HCT116 (cell line): Measurements from ENCODE around the gene HMCN1. TPM values are rescaled to one million over a fixed set of nuclear protein-coding genes. Genes with fewer than 3 reads are reported as not detected.
"Not testable (repeated sequence)": the region's sequence is repeated elsewhere in the genome, so short reads cannot be mapped to it uniquely, and the experiment has no call there.

Source experiments
- ATAC-seq: fragments of 200-7000 bp; cut with Tn5 transposase; 2 replicates; pipeline ENCODE4 v1.9.1; 2020; ENCODE audit warnings: mild to moderate bottlenecking, moderate library complexity
- BruUV-seq: library from RNA; stranded (reverse); fragments of 400-500 nt; replicated peaks from 2 replicates; lab custom pipeline; 2021; lab: Mats Ljungman, UMichigan
- CTCF ChIA-PET: fragments of 300-600 bp; sonication (Branson Sonifier 250); formaldehyde crosslinking; loops from one replicate; lab custom pipeline; 2021; ENCODE audit warnings: antibody characterized with exemption; lab: Charles Lee
- POLR2A ChIA-PET: fragments of 300-600, 350-600 bp; sonication (Branson Sonifier 250); formaldehyde crosslinking; loops from one replicate; lab custom pipeline; 2021; ENCODE audit warnings: antibody characterized with exemption; lab: Charles Lee
- RAD21 ChIA-PET, 2 experiments: fragments of 300-600 bp; sonication (Branson Sonifier 250); formaldehyde crosslinking; loops; one replicate each; lab custom pipeline; 2023; ENCODE audit warnings: low total read pairs in 2 of 2; ENCODE audit not compliant: uncharacterized antibody in 2 of 2, unreplicated experiment in 2 of 2, low non-redundant PET in 1 of 2; lab: Charles Lee
- DNase-seq: peaks from one replicate; pipeline ENCODE4 v3.0.0-alpha.2; 2010; ENCODE audit warnings: low read depth, low spot score
- H2AFZ ChIP-seq: fragments of 200-600 bp; shearing (Covaris generic), sonication (generic); 2 replicates; pipeline ENCODE4 v1.6.1; 2017; ENCODE audit warnings: low read depth, mixed run types, mixed read lengths, antibody characterized with exemption, low read length; ENCODE audit not compliant: poor library complexity, severe bottlenecking
- H3K27ac ChIP-seq: 2 replicates; pipeline ENCODE4 v1.5.1; 2012; ENCODE audit warnings: low read depth, low read length
- H3K27me3 ChIP-seq: fragments of 200-600 bp; sonication (generic); 2 replicates; pipeline ENCODE4 v1.6.1; 2016; ENCODE audit warnings: mixed run types, low read length, mixed read lengths; ENCODE audit not compliant: insufficient read depth
- H3K36me3 ChIP-seq, 2 experiments: fragments of 200-500 bp in 1 of 2; fragments of 200-600 bp in 1 of 2; sonication (Bioruptor generic) in 1 of 2; sonication (generic) in 1 of 2; 2 replicates each; pipeline versions ENCODE4 v1.5.1 to v1.6.1; 2014 to 2016; ENCODE audit warnings: low read length in 2 of 2, inconsistent platforms in 1 of 2, mixed read lengths in 1 of 2, mixed run types in 1 of 2; ENCODE audit not compliant: insufficient read depth in 2 of 2, control insufficient read depth in 1 of 2
- H3K4me1 ChIP-seq, 2 experiments: fragments of 200-600 bp in 1 of 2; sonication (generic) in 1 of 2; 2 replicates each; pipeline versions ENCODE4 v1.5.1 to v1.6.1; 2012 to 2017; ENCODE audit warnings: low read length in 2 of 2, inconsistent platforms in 1 of 2, mild to moderate bottlenecking in 1 of 2, mixed read lengths in 1 of 2, mixed run types in 1 of 2, moderate library complexity in 1 of 2; ENCODE audit not compliant: insufficient read depth in 2 of 2, control insufficient read depth in 1 of 2
- H3K4me2 ChIP-seq: fragments of 200-600 bp; sonication (generic); 2 replicates; pipeline ENCODE4 v1.6.1; 2017; ENCODE audit warnings: mixed run types, low read length, mixed read lengths
- H3K4me3 ChIP-seq, 2 experiments: fragments of 200-600 bp in 1 of 2; sonication (generic) in 1 of 2; replicated peaks in 1 of 2; 2 replicates each; pipeline ENCODE4 v1.5.1; 2011 to 2016; ENCODE audit warnings: low read length in 2 of 2, control low read depth in 1 of 2, low read depth in 1 of 2, mild to moderate bottlenecking in 1 of 2, mixed read lengths in 1 of 2, mixed run types in 1 of 2
- H3K79me2 ChIP-seq: fragments of 200-600 bp; sonication (generic); 2 replicates; pipeline ENCODE4 v1.6.1; 2017; ENCODE audit warnings: mild to moderate bottlenecking, mixed run types, low read length, moderate library complexity, mixed read lengths; ENCODE audit not compliant: insufficient read depth
- H3K9ac ChIP-seq: fragments of 200-600 bp; sonication (generic); 2 replicates; pipeline ENCODE4 v1.6.1; 2016; ENCODE audit warnings: low read length, mixed read lengths
- H3K9me2 ChIP-seq: fragments of 200-600 bp; sonication (generic), shearing (Covaris generic); 2 replicates; pipeline ENCODE4 v1.6.1; 2017; ENCODE audit warnings: mixed run types, mild to moderate bottlenecking, moderate library complexity; ENCODE audit not compliant: insufficient read depth
- H3K9me3 ChIP-seq, 2 experiments: fragments of 200-500 bp in 1 of 2; fragments of 200-600 bp in 1 of 2; sonication (Bioruptor generic) in 1 of 2; sonication (generic) in 1 of 2; 2 replicates each; pipeline ENCODE4 v1.6.1; 2014 to 2017; ENCODE audit warnings: low read length in 2 of 2, mixed read lengths in 2 of 2, inconsistent platforms in 1 of 2, low read depth in 1 of 2, mild to moderate bottlenecking in 1 of 2, mixed run types in 1 of 2, moderate library complexity in 1 of 2; ENCODE audit not compliant: control insufficient read depth in 1 of 2, insufficient read depth in 1 of 2
- H4K20me1 ChIP-seq: fragments of 200-600 bp; sonication (generic), shearing (Covaris generic); 2 replicates; pipeline ENCODE4 v1.6.1; 2017; ENCODE audit warnings: mixed run types, mild to moderate bottlenecking, moderate library complexity; ENCODE audit not compliant: insufficient read depth
- CBX3 ChIP-seq: IDR thresholded peaks from 2 replicates; pipeline ENCODE4 v1.6.1; 2012; ENCODE audit warnings: low read depth
- CEBPB ChIP-seq: IDR thresholded peaks from 2 replicates; pipeline ENCODE4 v1.6.1; 2012; ENCODE audit warnings: low read depth
- CTCF ChIP-seq, 3 experiments: fragments of 200-600 bp in 1 of 3; sonication (generic) in 1 of 3; IDR thresholded peaks in 2 of 3; conservative IDR thresholded peaks in 1 of 3; 2 replicates each; pipeline ENCODE4 v1.5.1; 2012 to 2017; ENCODE audit warnings: low read depth in 2 of 3, low read length in 2 of 3, antibody characterized with exemption in 1 of 3, borderline replicate concordance in 1 of 3, control low read depth in 1 of 3, mild to moderate bottlenecking in 1 of 3, mixed read lengths in 1 of 3, mixed run types in 1 of 3, moderate library complexity in 1 of 3; ENCODE audit not compliant: insufficient read depth in 1 of 3
- EGR1 ChIP-seq: IDR thresholded peaks from 2 replicates; pipeline ENCODE4 v1.6.1; 2012; ENCODE audit warnings: low read depth
- ELF1 ChIP-seq: IDR thresholded peaks from 2 replicates; pipeline ENCODE4 v1.6.1; 2012; ENCODE audit warnings: low read depth, borderline replicate concordance
- EZH2 ChIP-seq: fragments of 200-600 bp; sonication (generic); IDR thresholded peaks from 2 replicates; pipeline ENCODE4 v1.6.1; 2017; ENCODE audit warnings: antibody characterized with exemption, mixed run types
- EZH2phosphoT487 ChIP-seq: fragments of 200-600 bp; IDR thresholded peaks from 2 replicates; pipeline ENCODE4 v1.6.1; 2018; ENCODE audit warnings: antibody characterized with exemption, borderline replicate concordance
- FOSL1 ChIP-seq: IDR thresholded peaks from 2 replicates; pipeline ENCODE4 v1.6.1; 2012; ENCODE audit warnings: low read depth
- JUND ChIP-seq: IDR thresholded peaks from 2 replicates; pipeline ENCODE4 v1.6.1; 2012
- MAX ChIP-seq: IDR thresholded peaks from 2 replicates; pipeline ENCODE4 v1.6.1; 2012
- POLR2A ChIP-seq: IDR thresholded peaks from 2 replicates; pipeline ENCODE4 v1.7.0; 2011; ENCODE audit warnings: borderline replicate concordance; ENCODE audit not compliant: insufficient read depth, insufficient read length; ENCODE audit errors: extremely low read depth
- POLR2AphosphoS5 ChIP-seq: IDR thresholded peaks from 2 replicates; pipeline ENCODE4 v1.6.1; 2011; ENCODE audit warnings: mild to moderate bottlenecking, low read depth, low read length, moderate library complexity
- SRF ChIP-seq: IDR thresholded peaks from 2 replicates; pipeline ENCODE4 v1.6.1; 2012; ENCODE audit warnings: low read depth
- TCF7L2 ChIP-seq: IDR thresholded peaks from 2 replicates; pipeline ENCODE4 v1.7.0; 2011; ENCODE audit warnings: borderline replicate concordance, inconsistent platforms; ENCODE audit not compliant: insufficient read depth, insufficient read length; ENCODE audit errors: extremely low read depth
- YY1 ChIP-seq: IDR thresholded peaks from 2 replicates; pipeline ENCODE4 v1.6.1; 2011; ENCODE audit warnings: low read length, low read depth, moderate library complexity, mild to moderate bottlenecking; ENCODE audit not compliant: insufficient replicate concordance; ENCODE audit errors: extremely low read depth
- ZBTB33 ChIP-seq: IDR thresholded peaks from 2 replicates; pipeline ENCODE4 v1.6.1; 2011; ENCODE audit warnings: mild to moderate bottlenecking, low read length, moderate library complexity; ENCODE audit not compliant: insufficient replicate concordance; ENCODE audit errors: extremely low read depth
- ZFX ChIP-seq: fragments of 450-650 bp; IDR thresholded peaks from 2 replicates; pipeline ENCODE4 v1.6.1; 2017
- ZNF274 ChIP-seq: fragments of 200-500 bp; sonication (Bioruptor generic); IDR thresholded peaks from 2 replicates; pipeline ENCODE4 v1.6.1; 2014; ENCODE audit warnings: mild to moderate bottlenecking, low read depth, low read length, inconsistent platforms
- intact Hi-C: fragments of 100-400 bp; cut with micrococcal nuclease; formaldehyde crosslinking; loops from 2 replicates; pipeline ENCODE4 v1.10.0; 2022
- total RNA-seq: library from RNA; stranded (reverse); gene quantifications from one replicate; pipeline ENCODE4 v1.2.1, GENCODE V29; 2021; ENCODE audit not compliant: unreplicated experiment
- TF ChIP-seq, protein P1 (sequence below): IDR thresholded peaks from 2 replicates; pipeline ENCODE4 v1.6.1; 2012

HMCN1 gene
- total RNA-seq, 1 experiment from 2014 or later = 0.59 TPM

GRCh38 chr1:186162895-186163294 lies 428.7 kb downstream of the HMCN1 start:
- RAD21 ChIA-PET, H3K4me2 ChIP-seq, ATAC-seq, H3K9me3 ChIP-seq, H3K27ac ChIP-seq, H3K9me2 ChIP-seq, H3K4me1 ChIP-seq, H3K79me2 ChIP-seq, CTCF ChIA-PET, DNase-seq, POLR2A ChIA-PET, H4K20me1 ChIP-seq, intact Hi-C loops, H3K4me3 ChIP-seq, H3K9ac ChIP-seq, H2AFZ ChIP-seq, BruUV-seq, H3K36me3 ChIP-seq, H3K27me3 ChIP-seq: not testable (repeated sequence)

DNA sequence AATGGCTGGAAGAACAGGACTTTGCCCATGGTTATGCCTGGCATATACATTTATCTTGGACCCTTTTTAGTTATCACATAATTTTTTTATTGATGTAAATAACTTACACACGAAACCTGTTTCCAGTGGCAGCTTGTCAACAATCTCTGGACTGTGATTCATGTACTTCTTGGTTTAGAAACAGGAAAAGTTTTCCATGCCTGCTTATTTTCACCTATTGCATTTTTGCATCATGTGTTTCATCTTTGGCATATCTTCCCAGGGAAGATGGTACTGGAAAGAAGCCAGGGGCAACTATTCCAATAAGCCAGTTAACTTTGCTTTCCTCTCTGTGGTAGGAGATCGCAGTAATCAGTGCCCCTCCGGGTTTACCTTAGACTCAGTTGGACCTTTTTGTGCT lies 430.6 kb downstream of the HMCN1 start:
- POLR2A ChIA-PET = no interaction called here
- CTCF ChIA-PET = interaction anchor here (1.1 kb wide), 1 partner anchor 9 kb away, joined by 3 read pairs; no protein-coding TSS in a partner anchor
- TF ChIP-seq JUND (no peak), FOSL1 (no peak), CBX3 (no peak), CEBPB (no peak), YY1 (no peak), POLR2A (no peak), ELF1 (no peak), EZH2 (no peak), ZFX (no peak), POLR2AphosphoS5 (no peak), CTCF (IDR thresholded peaks at IDR 0.05 in 2 of 3, conservative IDR thresholded peaks at IDR 0.05 in 1 of 3; ENCODE audit: borderline replicate concordance in 1 of 3, insufficient read depth in 1 of 3, low read depth in 2 of 3, low read length in 2 of 3) (no peak), EGR1 (no peak), ZBTB33 (no peak), MAX (no peak), SRF (no peak), TCF7L2 (no peak), ZNF274 (no peak), EZH2phosphoT487 (no peak)
- TF ChIP-seq, protein P1, sequence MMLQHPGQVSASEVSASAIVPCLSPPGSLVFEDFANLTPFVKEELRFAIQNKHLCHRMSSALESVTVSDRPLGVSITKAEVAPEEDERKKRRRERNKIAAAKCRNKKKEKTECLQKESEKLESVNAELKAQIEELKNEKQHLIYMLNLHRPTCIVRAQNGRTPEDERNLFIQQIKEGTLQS = no peak

More for the DNA sequence above, 430.6 kb downstream of the HMCN1 start:
- Histone ChIP-seq H3K9ac (no peak overlapping the region), H3K27ac (no peak overlapping the region), H3K4me3 (no peak overlapping the region), H3K36me3 (no peaks in the 10 kb centered on the region), H4K20me1 (no peaks in the 10 kb centered on the region), H3K27me3 (no peaks in the 10 kb centered on the region), H2AFZ (no peak overlapping the region), H3K4me1 (no peaks in the 10 kb centered on the region), H3K9me2 (no peaks in the 10 kb centered on the region), H3K9me3 (no peaks in the 10 kb centered on the region), H3K79me2 (no peaks in the 10 kb centered on the region), H3K4me2 (no peak overlapping the region)
- BruUV-seq = no TSS peak
- DNase-seq = no peak
- ATAC-seq = no peak
- intact Hi-C loops = no loop called here
- RAD21 ChIA-PET = no interaction called here
